Brain microvascular endothelial cell (primary cell): ENCODE data around the gene C10orf71.

ENCODE experiments used
- DNase-seq: peaks from one replicate; pipeline ENCODE4 v3.0.0-alpha.2; 2020
- H3K27ac ChIP-seq: fragments of 250-450 bp; sonication (Bioruptor Pico); 2 replicates; pipeline ENCODE4 v1.5.1; 2020; ENCODE audit warnings: mild to moderate bottlenecking, moderate library complexity
- H3K27me3 ChIP-seq: fragments of 250-450 bp; sonication (Bioruptor Pico); replicated peaks from 2 replicates; pipeline ENCODE4 v1.5.1; 2020; ENCODE audit warnings: mild to moderate bottlenecking
- H3K36me3 ChIP-seq: fragments of 250-450 bp; sonication (Bioruptor Pico); replicated peaks from 2 replicates; pipeline ENCODE4 v1.5.1; 2020; ENCODE audit warnings: mild to moderate bottlenecking
- H3K4me3 ChIP-seq: 2 replicates; pipeline ENCODE4 v1.5.1; 2011; ENCODE audit warnings: low read depth, mild to moderate bottlenecking, control low read depth, low read length, moderate library complexity
- in situ Hi-C: cut with HindIII; loops from 2 replicates; pipeline ENCODE4 v1.10.0; 2017; ENCODE audit warnings: low sequenced_read_pairs, low pct_ligation_motif_present
- TF ChIP-seq, protein P1 (sequence below): IDR thresholded peaks from 2 replicates; pipeline ENCODE4 v1.5.1; 2011; ENCODE audit warnings: low read depth, mild to moderate bottlenecking, moderate library complexity, low read length, control low read depth, inconsistent platforms; ENCODE audit errors: missing control alignments

The C10orf71 gene

DNA sequence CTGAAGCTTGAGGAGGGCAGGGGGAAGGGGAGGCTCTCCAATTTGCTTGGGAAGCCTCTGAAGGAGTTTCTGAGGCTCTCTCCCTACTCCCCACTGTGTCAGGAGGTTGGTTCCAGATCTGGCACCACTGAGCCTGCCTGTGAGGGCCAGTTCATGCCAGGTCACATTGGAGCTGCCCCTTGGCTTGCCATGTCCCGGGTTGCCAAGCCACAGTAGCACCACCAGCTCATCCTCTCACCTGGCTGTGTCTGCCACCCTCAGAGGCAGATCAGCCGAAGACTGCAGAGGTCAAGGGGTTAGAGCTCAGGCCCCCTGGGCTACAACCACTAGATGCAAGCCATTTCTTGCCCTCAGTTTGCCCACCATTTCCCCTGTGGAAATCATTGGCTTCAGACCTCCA, 3.1 kb downstream of the C10orf71 start:
- no peaks in the 10 kb centered on the region for H3K36me3 ChIP-seq
- DNase-seq, result no peak
- TF ChIP-seq, protein P1, sequence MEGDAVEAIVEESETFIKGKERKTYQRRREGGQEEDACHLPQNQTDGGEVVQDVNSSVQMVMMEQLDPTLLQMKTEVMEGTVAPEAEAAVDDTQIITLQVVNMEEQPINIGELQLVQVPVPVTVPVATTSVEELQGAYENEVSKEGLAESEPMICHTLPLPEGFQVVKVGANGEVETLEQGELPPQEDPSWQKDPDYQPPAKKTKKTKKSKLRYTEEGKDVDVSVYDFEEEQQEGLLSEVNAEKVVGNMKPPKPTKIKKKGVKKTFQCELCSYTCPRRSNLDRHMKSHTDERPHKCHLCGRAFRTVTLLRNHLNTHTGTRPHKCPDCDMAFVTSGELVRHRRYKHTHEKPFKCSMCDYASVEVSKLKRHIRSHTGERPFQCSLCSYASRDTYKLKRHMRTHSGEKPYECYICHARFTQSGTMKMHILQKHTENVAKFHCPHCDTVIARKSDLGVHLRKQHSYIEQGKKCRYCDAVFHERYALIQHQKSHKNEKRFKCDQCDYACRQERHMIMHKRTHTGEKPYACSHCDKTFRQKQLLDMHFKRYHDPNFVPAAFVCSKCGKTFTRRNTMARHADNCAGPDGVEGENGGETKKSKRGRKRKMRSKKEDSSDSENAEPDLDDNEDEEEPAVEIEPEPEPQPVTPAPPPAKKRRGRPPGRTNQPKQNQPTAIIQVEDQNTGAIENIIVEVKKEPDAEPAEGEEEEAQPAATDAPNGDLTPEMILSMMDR, result no peak
- in situ Hi-C loops, result no loop called here
- peaks cover 17% of the 10 kb centered on the region for H3K27me3 ChIP-seq
- no peak overlapping the region for H3K4me3 ChIP-seq
- H3K27ac ChIP-seq, result no peak overlapping the region

DNA sequence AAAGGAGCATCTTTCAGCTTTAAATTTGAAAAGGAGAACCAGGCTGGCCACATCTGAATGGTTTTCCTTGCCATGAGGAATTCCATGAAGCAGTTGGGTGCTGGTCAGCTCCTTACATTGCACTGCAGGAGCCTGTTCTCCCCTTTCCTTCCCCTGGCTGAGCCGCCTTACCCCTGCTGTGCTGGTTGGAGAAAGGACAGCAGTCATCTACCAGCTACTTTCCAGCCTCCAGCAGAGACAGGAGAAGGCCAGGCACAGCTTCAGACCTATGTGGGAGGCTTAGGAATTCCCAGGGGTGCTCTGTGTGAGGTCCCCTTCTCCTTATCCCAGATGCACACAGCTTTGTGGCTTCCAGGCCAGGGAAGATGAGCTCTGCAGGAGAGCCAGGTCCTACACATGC, 4.7 kb downstream of the C10orf71 start:
- TF ChIP-seq, protein P1, result no peak
- Histone ChIP-seq H3K27ac (no peak overlapping the region), H3K36me3 (no peaks in the 10 kb centered on the region), H3K27me3 (peaks cover 5% of the 10 kb centered on the region), H3K4me3 (no peak overlapping the region)
- in situ Hi-C loops, result no loop called here
- DNase-seq, result no peak

DNA sequence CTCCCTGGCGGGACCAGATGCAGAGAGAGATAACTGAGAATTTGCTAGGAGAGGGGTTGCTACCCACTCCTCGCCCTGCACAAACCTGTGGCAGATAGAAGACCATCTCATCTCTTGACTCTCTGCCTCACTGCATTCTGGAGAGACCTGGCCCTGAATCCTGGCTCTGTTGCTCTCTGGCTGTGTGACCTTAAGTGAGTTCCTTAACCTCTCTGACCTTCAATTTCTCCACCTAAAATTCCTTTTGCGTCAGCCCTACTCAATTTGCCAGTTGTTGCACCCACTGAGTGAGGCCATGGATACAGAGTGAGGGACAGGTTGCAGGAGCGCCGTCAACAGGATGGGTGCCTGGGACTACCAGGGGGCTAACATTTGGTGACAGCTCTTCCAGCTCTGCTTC, 5.2 kb downstream of the C10orf71 start:
- no peak for DNase-seq
- TF ChIP-seq, protein P1, result no peak

DNA sequence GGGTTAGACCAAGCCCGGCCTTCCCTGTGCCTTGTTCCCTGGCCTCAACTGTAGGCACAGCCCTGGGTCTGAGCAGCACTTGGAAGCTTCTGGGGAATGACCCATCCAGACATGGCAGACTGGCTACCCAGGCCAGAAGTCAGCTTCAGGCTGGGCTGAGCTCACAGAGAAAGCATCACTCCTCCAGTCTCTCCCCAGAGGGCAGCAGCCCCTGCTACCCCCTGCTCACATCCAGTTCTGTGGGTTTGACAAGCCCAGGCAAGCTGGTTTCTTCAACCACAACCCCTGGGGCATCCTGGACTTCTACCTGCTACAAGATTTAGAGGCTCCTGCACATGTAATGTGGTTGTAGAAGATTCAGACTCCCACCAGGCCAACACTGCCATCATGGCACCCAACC, 9.0 kb downstream of the C10orf71 start:
- H3K27me3 ChIP-seq, result no peaks in the 10 kb centered on the region
- in situ Hi-C loops, result no loop called here
- H3K36me3 ChIP-seq, result no peaks in the 10 kb centered on the region
- H3K27ac ChIP-seq, result no peak overlapping the region
- no peak overlapping the region for H3K4me3 ChIP-seq
- DNase-seq, result no peak
- TF ChIP-seq, protein P1, result no peak

More for the DNA sequence above, 5.2 kb downstream of the C10orf71 start:
- Histone ChIP-seq H3K27me3 (peaks cover 2% of the 10 kb centered on the region), H3K4me3 (no peak overlapping the region), H3K27ac (no peak overlapping the region), H3K36me3 (no peaks in the 10 kb centered on the region)
- in situ Hi-C loops, result no loop called here

DNA sequence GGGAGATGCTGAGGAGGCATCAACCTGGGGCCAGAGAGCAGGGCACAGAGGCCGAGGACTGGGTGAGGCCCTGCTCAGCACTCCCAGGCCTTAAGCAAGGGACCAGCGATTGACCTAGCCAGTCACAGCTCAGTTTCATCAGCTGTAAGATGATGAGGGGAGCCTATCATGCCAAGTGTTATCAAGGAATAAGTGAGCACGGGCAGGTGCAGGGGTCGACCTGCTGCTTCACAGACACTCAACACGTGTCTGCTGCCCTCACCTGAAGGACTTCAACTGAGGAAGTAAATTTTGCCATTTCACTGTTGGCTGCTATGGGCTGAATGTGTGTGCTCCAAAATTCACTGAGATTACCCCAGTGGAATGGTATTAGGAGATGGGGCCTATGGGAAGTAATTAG, 9.9 kb downstream of the C10orf71 start:
- no peak for DNase-seq
- in situ Hi-C loops, result no loop called here

More for the DNA sequence above, 9.9 kb downstream of the C10orf71 start:
- H3K27me3 ChIP-seq, result no peaks in the 10 kb centered on the region
- H3K27ac ChIP-seq, result no peak overlapping the region
- H3K4me3 ChIP-seq, result no peak overlapping the region
- TF ChIP-seq, protein P1, result no peak
- no peaks in the 10 kb centered on the region for H3K36me3 ChIP-seq
